Measurements from ENCODE around the gene NTPCR.

The NTPCR gene

GRCh38 chr1:233019778-233020325 is 69.4 kb downstream of the NTPCR start:
- DNase-seq = no peak

DNA sequence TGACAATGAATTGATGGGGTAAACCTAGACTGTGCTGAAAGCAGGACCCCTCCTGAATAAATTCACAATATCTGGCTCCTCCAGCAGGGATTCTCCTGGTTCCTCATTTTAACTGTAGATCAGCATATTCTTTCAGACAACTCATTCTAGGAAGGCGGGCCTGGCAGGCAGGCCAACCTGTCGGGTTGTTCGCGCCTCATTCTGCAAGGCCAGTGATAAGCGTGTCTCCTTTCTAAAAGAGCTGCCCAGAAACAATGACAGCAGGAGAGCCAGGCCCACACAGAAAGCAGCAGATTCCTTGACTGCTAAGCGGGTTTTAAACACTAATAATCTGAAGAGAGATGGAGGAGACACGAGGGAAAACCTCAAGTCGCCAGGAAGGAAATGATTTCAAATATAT is 70.0 kb downstream of the NTPCR start:
- no peak for DNase-seq

DNA sequence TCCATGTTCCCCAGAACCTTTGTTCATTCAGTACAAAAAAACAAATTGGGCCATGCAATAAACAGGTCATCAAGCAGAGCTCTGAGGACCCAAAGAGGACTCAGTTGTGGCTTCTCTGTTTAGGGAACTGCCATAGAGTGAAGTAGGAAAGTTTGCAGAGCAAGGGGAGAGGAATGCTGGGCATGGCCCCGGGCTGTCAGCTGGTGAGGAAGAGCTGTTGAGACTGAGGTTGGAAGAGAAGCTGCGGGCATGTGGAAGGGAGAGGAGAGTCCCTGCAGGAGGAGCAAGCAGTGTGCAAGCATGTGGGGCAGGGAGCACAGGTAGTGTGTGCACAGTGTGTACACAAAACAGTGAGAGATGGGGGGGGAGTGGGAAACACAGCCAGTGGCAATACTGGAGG is 71.8 kb downstream of the NTPCR start:
- no peak for DNase-seq

- no peak for DNase-seq
Observed at GRCh38 chr1:233024199-233024598, 73.8 kb downstream of the NTPCR start.

DNA sequence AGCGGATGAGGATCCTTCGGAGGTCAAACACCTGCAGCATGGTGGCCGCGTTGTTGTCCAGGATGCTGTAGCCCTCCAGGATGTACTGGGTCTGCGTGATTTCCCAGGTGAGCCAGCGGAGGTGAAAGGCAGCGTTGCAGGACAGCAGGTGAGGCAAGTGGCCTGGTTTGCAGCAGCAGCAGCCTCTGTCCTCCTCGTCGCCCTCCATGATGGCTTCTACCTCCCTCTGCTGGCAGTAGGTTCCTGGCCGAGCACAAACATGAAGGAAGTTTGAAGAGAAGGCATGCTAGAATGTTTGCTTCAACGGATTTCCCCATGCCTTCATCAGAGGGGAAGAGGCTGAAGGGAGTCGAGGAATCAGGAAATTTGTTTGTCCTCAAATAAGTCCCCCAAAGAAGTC is 74.7 kb downstream of the NTPCR start:
- no peak for DNase-seq

GRCh38 chr1:233025567-233025966 is 75.2 kb downstream of the NTPCR start:
- DNase-seq = peak; percentile 76

- DNase-seq = no peak
Observed at GRCh38 chr1:233027046-233027445, 76.6 kb downstream of the NTPCR start.

GRCh38 chr1:233031521-233031920 is 81.1 kb downstream of the NTPCR start:
- no peak for DNase-seq

DNA sequence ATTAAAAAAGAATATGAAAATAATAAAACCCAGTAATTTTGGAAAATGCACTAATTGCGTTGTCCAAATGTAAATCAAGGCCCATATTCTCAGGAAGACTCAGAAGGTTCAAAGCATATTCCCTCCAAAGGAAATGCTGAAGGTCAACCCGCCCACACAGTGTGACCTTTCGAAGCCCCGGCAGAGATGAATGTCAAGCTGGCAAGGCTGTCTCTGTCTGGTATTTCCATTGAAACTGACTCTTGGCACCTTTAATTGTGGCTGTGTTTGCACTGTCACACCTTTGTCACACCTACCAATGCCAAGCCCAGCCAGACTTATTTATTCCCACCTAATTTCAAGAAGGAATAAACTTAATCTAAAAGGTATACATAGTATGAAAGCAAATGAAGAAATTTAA is 82.5 kb downstream of the NTPCR start:
- no peak for DNase-seq

- no peak for DNase-seq
Observed at GRCh38 chr1:233033361-233033760, 83.0 kb downstream of the NTPCR start.

Measured in NCI-H1048 (cell line).